ENCODE measurements around the gene SLC9A8. TPM values are rescaled to one million over a fixed set of nuclear protein-coding genes. Genes with fewer than 3 reads are reported as not detected.
A peak's percentile ranks its signal among the peaks of the same experiment; 100 is the strongest.

The SLC9A8 gene
- total and polyA plus RNA-seq, 2 donors (not counting 1 experiment from before 2014, with no cell fraction given) = 17.8 to 29.7 TPM

- 100% methylated on average over 7 of the region's 11 CpGs for WGBS (ENCODE audit: insufficient coverage)
- Histone ChIP-seq H3K4me3 (ENCODE audit: control extremely low read depth in 1 of 5, extremely low read depth in 1 of 5, insufficient read depth in 1 of 5, low read depth in 2 of 5, low read length in 4 of 5) (no peak overlapping the region), H3K4me1 (ENCODE audit: control insufficient read depth in 2 of 2, insufficient read depth in 2 of 2, low read length in 2 of 2) (peaks cover 7 to 13% of the 10 kb centered on the region in 2 donors), H4K20me1 (ENCODE audit: control insufficient read depth, insufficient read depth, low read length, poor library complexity, severe bottlenecking) (peaks cover 8% of the 10 kb centered on the region), H3K79me2 (ENCODE audit: control insufficient read depth, insufficient read depth, low read length) (peaks cover 7% of the 10 kb centered on the region), H3K27me3 (replicated peaks in 1 of 4; ENCODE audit: control extremely low read depth in 1 of 4, control insufficient read depth in 3 of 4, insufficient read depth in 4 of 4, low read length in 3 of 4) (no peaks in the 10 kb centered on the region), H3K36me3 (replicated peaks in 1 of 2; ENCODE audit: control extremely low read depth in 1 of 2, control insufficient read depth in 1 of 2, extremely low read depth in 1 of 2, insufficient read depth in 2 of 2, low read length in 1 of 2) (peaks cover 1 to 39% of the 10 kb centered on the region in 2 experiments), H3K27ac (ENCODE audit: low read length in 2 of 2) (no peak overlapping the region), H2AFZ (ENCODE audit: insufficient read depth, low read depth, low read length, poor library complexity, severe bottlenecking) (no peak overlapping the region), H3K4me2 (replicated peaks; ENCODE audit: low read depth, low read length, poor library complexity, severe bottlenecking) (no peak overlapping the region), H3K9me3 (ENCODE audit: control extremely low read depth in 1 of 3, control insufficient read depth in 2 of 3, insufficient read depth in 1 of 3, low read length in 2 of 3) (no peaks in the 10 kb centered on the region), H3K9ac (ENCODE audit: low read length) (no peak overlapping the region)
- peaks cover 19% of the 10 kb centered on the region for H3K4me1 Mint-ChIP-seq
- H3K27ac Mint-ChIP-seq = no peak overlapping the region
- no peak overlapping the region for H3K4me3 Mint-ChIP-seq
- no peaks in the 10 kb centered on the region for H3K9me3 Mint-ChIP-seq (ENCODE audit: insufficient read depth)
- no peak for TF ChIP-seq EZH2 (IDR thresholded peaks at IDR 0.05; ENCODE audit: borderline replicate concordance, insufficient read depth, low read depth, low read length, poor library complexity, severe bottlenecking)
- no peak for ATAC-seq (ENCODE audit: low read depth)
- no peaks in the 10 kb centered on the region for H3K27me3 Mint-ChIP-seq
- ChIA-PET CTCF (interaction anchor here (1.3 kb wide), 1 partner anchor 15 kb away, joined by 3 read pairs; no protein-coding TSS in a partner anchor), POLR2A (no interaction called here)
- no peak for DNase-seq
- intact Hi-C loops (cut with micrococcal nuclease) = no loop called here
Measured at GRCh38 chr20:49831022-49831769, 18.6 kb downstream of the SLC9A8 start.

GRCh38 chr20:49831770-49832631 is 19.4 kb downstream of the SLC9A8 start:
- H3K4me3 ChIP-seq (ENCODE audit: control extremely low read depth in 1 of 5, extremely low read depth in 1 of 5, insufficient read depth in 1 of 5, low read depth in 2 of 5, low read length in 4 of 5) = no peak overlapping the region
- H3K36me3 ChIP-seq (replicated peaks in 1 of 2; ENCODE audit: control extremely low read depth in 1 of 2, control insufficient read depth in 1 of 2, extremely low read depth in 1 of 2, insufficient read depth in 2 of 2, low read length in 1 of 2) = peaks cover 1 to 39% of the 10 kb centered on the region in 2 experiments
- WGBS (ENCODE audit: insufficient coverage) = 92% methylated on average over 11 of the region's 12 CpGs
- Mint-ChIP-seq H3K4me3 (no peak overlapping the region), H3K4me1 (peaks cover 19% of the 10 kb centered on the region), H3K27me3 (no peaks in the 10 kb centered on the region), H3K9me3 (ENCODE audit: insufficient read depth) (no peaks in the 10 kb centered on the region), H3K27ac (peak overlapping the region; percentile 50)
- no peak for DNase-seq
- ATAC-seq (ENCODE audit: low read depth) = no peak
- peaks cover 7% of the 10 kb centered on the region for H3K79me2 ChIP-seq (ENCODE audit: control insufficient read depth, insufficient read depth, low read length)
- peak overlapping the region in 1 of 2 donors; percentile 34 for H3K27ac ChIP-seq (ENCODE audit: low read length in 2 of 2)
- no peaks in the 10 kb centered on the region for H3K9me3 ChIP-seq (ENCODE audit: control extremely low read depth in 1 of 3, control insufficient read depth in 2 of 3, insufficient read depth in 1 of 3, low read length in 2 of 3)
- no peak overlapping the region for H3K4me2 ChIP-seq (replicated peaks; ENCODE audit: low read depth, low read length, poor library complexity, severe bottlenecking)
- peaks cover 8% of the 10 kb centered on the region for H4K20me1 ChIP-seq (ENCODE audit: control insufficient read depth, insufficient read depth, low read length, poor library complexity, severe bottlenecking)
- intact Hi-C loops (cut with micrococcal nuclease) = no loop called here
- peaks cover 7 to 13% of the 10 kb centered on the region in 2 donors for H3K4me1 ChIP-seq (ENCODE audit: control insufficient read depth in 2 of 2, insufficient read depth in 2 of 2, low read length in 2 of 2)
- TF ChIP-seq EZH2 (IDR thresholded peaks at IDR 0.05; ENCODE audit: borderline replicate concordance, insufficient read depth, low read depth, low read length, poor library complexity, severe bottlenecking) = no peak
- TF ChIP-seq, protein P1, sequence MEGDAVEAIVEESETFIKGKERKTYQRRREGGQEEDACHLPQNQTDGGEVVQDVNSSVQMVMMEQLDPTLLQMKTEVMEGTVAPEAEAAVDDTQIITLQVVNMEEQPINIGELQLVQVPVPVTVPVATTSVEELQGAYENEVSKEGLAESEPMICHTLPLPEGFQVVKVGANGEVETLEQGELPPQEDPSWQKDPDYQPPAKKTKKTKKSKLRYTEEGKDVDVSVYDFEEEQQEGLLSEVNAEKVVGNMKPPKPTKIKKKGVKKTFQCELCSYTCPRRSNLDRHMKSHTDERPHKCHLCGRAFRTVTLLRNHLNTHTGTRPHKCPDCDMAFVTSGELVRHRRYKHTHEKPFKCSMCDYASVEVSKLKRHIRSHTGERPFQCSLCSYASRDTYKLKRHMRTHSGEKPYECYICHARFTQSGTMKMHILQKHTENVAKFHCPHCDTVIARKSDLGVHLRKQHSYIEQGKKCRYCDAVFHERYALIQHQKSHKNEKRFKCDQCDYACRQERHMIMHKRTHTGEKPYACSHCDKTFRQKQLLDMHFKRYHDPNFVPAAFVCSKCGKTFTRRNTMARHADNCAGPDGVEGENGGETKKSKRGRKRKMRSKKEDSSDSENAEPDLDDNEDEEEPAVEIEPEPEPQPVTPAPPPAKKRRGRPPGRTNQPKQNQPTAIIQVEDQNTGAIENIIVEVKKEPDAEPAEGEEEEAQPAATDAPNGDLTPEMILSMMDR (IDR thresholded peaks at IDR 0.05) = no peak
- CTCF ChIA-PET = interaction anchor here (1.3 kb wide), 1 partner anchor 14 kb away, joined by 3 read pairs; no protein-coding TSS in a partner anchor
- H3K27me3 ChIP-seq (replicated peaks in 1 of 4; ENCODE audit: control extremely low read depth in 1 of 4, control insufficient read depth in 3 of 4, insufficient read depth in 4 of 4, low read length in 3 of 4) = no peaks in the 10 kb centered on the region
- no peak overlapping the region for H3K9ac ChIP-seq (ENCODE audit: low read length)
- H2AFZ ChIP-seq (ENCODE audit: insufficient read depth, low read depth, low read length, poor library complexity, severe bottlenecking) = no peak overlapping the region
- POLR2A ChIA-PET = no interaction called here

Data from B cell (primary cell).